SK-N-MC (cell line): ENCODE results near the gene COL8A2.

ENCODE experiments used
- EZH2 ChIP-seq: fragments of 200-600 bp; sonication (generic); IDR thresholded peaks from one replicate; pipeline ENCODE4 v1.6.1; 2017; ENCODE audit warnings: antibody characterized with exemption
- FOXP2 ChIP-seq: optimal IDR thresholded peaks from 2 replicates; pipeline ENCODE3; 2011; ENCODE audit warnings: mild to moderate bottlenecking, moderate library complexity; ENCODE audit not compliant: insufficient read depth; ENCODE audit errors: extremely low read length, control extremely low read depth
- POLR2AphosphoS5 ChIP-seq: IDR thresholded peaks from 2 replicates; pipeline ENCODE4 v1.6.1; 2012; ENCODE audit warnings: mild to moderate bottlenecking, low read depth, low read length, borderline replicate concordance

- TF ChIP-seq EZH2 (no peak), POLR2AphosphoS5 (no peak), FOXP2 (no peak)
These were observed 39.9 kb downstream of the COL8A2 start for GRCh38 chr1:36085126-36085525.
